Breast epithelium (tissue), 3 donors: ENCODE measurements around the gene ZNF544.

Experiments
- CTCF ChIP-seq, 3 donors: fragments of 450-650 bp; IDR thresholded peaks; one replicate each; pipeline ENCODE4 v1.5.1; 2016 to 2017; ENCODE audit warnings: antibody characterized with exemption in 3 of 3, mild to moderate bottlenecking in 3 of 3, moderate library complexity in 3 of 3
- POLR2A ChIP-seq: fragments of 450-650 bp; IDR thresholded peaks from one replicate; pipeline ENCODE4 v1.6.1; 2016; ENCODE audit warnings: antibody characterized with exemption, mild to moderate bottlenecking, moderate library complexity
- POLR2AphosphoS5 ChIP-seq, 3 donors: sonication (generic); formaldehyde crosslinking; IDR thresholded peaks; one replicate each; pipeline ENCODE4 v1.6.1; 2017; ENCODE audit warnings: antibody characterized with exemption in 3 of 3

GRCh38 chr19:58183817-58184215 lies 44.9 kb upstream of the ZNF544 start:
- TF ChIP-seq CTCF (IDR thresholded peaks at IDR 0.05) (no peak), POLR2AphosphoS5 (IDR thresholded peaks at IDR 0.05) (no peak), POLR2A (no peak)
